HG03432 (cell line): ENCODE measurements around the gene CLIC6.
A peak's percentile ranks its signal among the peaks of the same experiment; 100 is the strongest.

Experiments used
- ATAC-seq: cut with Tn5 transposase; IDR thresholded peaks from one replicate; pipeline ENCODE4 v1.9.1; 2021; ENCODE audit warnings: mild to moderate bottlenecking, moderate library complexity; ENCODE audit not compliant: unreplicated experiment

Gene CLIC6

DNA sequence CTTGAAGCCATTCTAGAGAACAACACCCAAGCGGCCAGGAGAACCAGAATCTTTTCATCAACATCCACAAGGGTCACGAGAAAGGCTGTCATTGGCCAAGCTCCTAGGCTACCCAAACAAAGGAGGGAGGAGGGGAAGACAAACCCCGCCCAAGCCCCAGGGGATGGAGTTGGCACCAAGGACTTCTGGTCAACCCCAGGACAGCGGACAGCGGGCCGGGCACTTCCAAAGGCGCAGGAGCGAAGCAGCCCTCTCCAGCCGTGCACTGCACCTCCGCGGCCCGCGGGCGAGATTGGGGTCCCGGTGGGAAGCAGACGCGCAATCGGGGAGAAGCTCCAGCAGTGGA, at the start of gene CLIC6:
Gene CLIC6, plus strand, starts transcription at position 192 of the 346 bp plus-strand sequence. CDS start 395 bp downstream, outside the sequence.
- ATAC-seq = no peak

DNA sequence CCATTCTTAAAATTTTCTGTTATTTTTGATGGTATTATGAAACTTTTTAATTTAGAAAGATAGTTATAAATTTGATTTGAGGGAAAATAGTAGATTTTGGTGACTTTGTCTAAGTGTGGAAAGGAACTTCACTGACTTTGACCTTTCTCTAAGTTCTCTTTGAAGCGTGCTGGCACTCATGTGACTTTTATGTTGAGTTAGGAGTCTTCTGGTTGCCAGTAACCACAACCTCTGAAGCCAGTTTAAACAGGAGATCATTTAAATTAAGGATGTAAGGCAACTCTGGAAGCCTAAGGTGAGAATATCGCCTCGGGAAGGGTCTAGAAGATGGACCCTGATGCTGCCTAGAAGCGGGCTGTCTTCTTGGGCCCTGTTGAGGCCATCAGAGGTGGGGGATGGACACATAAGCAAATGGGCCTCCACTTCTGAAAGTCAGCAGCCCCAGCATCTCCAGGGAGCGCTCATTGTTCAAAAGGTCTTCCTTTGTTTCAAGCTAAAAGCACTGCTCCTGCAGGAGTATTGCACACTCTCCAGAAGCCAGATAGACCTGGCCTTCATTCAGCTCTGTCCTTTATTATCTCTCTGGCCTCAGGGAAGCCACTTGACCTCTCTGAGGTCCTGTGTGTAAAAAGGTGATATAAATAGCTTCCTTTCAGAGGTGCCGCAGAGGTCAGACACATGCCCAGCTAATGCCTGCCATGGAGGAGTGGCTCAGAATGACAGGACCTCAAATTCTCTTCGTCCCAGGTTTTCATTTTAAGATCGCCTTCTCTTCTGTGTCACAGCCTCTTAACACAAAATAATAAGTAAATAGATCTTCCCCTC, 48.7 kb upstream of the CLIC6 start:
- no peak for ATAC-seq

DNA sequence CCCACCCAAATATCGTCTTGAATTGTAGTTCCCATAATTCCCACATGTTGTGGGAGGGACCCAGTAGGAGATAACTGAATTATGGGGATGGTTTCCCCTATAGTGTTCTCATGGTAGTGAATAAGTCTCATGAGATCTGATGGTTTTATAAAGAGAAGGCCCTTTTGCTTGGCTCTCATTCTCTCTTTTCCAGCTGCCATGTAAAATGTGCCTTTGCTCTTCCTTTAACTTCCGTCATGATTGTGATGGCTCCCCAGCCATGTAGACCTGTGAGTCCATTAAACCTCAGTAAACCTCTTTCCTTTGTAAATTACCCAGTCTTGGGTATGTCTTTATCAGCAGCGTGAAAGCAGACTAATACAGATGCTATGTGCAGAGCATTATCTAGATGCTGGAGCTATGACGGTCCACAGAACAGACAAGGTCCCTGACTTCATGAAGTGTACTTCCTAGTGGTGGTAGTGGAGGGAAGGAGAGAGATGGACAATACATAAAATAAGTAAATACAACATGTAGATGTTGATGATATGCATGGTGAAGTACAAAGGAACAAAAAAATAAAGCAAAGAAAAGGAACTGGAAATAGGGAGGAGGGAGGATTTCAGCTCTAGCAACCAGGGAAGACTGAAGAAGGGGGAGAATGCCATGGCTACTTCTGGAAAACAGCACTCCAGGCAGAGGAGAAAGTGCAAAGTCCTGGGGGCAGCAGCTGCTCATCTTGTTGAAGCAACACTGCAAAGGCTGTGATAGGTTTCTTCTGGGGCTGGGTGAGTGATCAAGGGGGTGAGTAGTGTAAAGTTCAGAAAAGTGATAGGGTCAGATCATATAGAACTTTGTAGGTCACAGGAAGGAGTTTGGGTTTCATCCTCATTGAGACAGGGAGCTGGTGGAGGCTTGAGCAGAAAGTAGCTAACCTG, 47.1 kb upstream of the CLIC6 start:
- ATAC-seq = no peak

DNA sequence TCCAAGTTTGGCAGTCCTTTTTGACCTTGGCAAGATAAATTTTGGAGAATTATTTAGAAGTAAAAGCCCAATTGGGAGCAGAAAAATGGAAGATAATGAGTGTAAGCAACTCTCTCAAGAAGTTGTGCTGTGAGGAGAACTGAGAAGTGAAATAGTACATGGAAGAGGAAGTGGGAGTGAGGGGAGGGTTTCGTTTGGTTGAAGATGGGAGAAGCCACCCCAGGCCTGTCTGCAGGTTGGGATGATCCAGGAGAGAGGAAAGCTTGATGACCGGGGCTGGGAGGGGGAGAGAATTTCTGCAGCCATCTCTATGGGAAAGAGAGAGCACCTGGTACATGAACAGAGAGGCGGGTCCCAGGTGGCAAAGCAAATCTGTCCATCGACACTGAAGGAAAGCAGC, 45.3 kb upstream of the CLIC6 start:
- ATAC-seq = no peak

DNA sequence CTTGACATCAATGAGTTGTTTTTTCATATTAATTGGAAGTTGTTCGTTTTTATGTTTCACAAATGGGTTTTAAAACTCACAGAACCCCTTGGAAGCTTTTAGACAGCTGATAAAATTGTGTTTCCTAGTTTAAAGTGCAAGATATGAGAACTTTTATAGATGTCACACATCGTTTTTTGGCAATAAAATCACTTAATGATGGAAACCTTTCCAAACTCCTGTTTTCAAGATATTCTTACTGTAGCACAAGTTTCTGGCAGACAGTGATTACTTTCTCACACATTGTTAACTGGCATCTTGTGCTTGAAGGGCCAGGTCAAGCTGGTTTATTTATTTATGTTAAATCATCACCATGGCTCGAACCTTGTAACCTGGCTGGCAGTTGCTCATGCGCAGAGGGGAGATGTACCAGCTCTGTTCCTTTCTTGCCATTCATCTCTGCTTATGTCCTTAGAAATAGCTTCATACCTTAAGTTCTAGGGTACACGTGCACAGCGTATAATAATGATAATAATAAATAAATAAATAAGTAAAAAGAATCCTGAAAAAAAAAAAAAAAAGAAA, 43.7 kb upstream of the CLIC6 start:
- ATAC-seq = no peak

DNA sequence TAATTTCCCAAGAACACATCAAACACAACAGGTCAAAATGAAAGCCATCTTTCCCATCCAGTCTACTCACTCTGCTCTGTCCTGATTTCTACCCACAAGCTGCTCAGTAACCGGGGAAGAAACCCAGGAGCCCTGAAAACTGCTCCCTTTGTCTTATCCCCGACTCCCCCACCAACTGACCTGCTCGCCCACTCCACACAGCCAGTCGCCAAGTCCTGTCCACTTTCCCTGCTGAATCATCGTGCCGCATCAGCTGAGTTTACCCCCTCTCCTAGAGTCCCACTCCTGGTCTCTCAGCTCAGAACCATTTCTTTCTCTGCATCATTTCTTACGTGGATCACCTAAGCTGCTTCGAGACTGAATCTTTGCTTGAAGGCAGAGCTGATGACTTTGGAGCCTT, 42.7 kb upstream of the CLIC6 start:
- ATAC-seq = no peak

DNA sequence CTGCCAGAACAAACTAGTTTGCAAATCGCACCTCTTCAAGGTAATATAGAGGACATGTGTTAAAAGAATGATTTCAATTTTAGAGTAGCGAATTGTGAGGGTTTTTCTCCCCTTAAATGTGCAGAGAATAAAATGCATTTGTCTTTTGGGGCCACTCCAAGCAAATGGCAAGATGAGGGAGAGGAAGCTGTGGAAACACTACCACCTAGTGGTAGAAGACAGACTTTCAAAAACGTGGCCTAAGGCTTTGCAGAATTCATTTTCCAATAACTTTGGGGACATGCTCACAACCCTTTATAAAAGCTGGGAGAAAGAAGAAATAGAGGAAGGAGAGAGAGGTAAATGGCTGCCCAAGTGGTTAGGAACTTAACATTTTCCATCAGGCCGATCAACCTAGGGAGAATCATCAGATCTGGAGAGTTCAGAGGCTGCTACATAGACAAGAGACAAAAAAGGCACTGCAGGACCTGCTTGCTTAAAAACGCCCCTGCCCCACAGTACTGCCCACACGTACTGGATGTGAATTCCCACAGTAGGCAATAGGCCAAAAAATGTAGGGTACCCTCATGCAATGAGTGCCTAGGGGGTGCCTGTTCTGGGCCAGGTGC, 38.2 kb upstream of the CLIC6 start:
- peak; percentile 45 for ATAC-seq

DNA sequence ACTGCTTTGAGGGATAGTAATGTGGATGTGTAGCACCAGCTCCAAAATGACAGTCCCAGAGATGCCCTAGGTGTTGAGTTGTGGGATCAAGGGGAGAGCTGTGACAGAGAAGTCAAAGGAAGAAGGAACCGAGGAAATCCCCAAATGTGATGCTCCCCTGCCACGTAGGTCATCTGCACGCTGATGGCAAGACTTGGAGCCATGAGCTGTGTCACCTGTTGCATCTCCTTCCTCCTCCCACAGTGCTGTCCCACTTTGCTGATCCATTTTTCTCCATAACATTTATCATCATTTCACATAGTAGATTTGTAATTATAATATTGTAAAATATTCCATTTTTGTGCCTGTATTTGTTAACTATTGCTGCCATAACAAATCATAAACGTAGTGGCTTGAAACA, 36.3 kb upstream of the CLIC6 start:
- ATAC-seq = no peak

DNA sequence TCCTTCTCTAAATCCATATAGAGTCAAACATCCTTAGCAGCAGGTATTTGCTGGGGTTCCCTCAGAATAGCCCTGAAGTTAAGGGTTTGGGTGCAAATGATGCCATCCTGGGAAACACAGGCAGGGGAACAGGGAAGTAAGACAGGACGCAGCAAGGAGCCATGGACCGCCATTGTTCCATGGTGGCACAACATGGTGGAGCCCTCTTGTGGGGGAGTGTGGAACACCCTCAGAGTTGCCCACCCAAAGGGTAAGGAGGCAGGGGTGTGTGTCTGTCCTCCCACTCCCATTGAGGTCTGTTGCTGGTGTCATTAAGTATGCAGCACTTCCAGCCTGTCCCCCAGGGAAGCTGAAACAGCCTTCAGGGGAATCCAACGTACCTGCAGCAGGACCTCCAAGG, 33.5 kb upstream of the CLIC6 start:
- ATAC-seq = no peak

DNA sequence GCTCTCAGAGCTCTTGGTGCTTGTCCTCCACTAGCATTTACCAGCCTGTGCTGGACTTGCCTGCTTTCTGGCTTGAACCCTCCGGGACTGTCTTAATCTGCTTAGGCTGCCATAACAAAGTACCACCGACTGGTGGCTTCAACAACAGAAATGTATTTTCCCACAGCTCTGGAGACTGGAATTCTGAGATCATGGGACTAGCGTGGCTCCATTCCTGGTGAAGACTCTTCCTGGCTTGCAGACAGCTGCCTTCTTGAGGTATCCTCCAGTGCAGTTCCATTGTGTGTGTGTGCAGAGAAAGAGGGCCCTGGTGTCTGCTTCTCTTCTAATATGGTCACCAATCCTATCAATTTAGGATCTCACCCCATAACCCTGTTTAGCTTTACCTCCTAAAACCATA, 31.8 kb upstream of the CLIC6 start:
- ATAC-seq = no peak

DNA sequence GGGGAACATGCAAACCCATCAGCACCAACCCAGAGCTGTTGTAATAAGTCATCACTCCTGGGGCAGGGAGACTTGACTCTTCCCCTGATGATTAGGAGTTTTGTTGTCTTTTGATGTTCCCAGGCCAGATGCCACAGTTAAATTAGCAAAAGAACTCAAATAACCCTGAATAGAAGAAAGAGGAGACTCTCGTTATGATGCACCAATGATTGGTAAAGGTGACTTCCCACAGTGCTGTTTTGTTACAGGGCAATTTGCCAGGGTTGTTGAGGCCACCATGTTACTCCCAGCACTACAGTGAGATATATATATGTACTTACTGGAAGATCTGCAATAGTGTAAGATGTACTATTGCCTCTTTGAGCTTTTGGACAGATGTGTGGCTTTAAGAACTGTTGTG, 29.5 kb upstream of the CLIC6 start:
- no peak for ATAC-seq

DNA sequence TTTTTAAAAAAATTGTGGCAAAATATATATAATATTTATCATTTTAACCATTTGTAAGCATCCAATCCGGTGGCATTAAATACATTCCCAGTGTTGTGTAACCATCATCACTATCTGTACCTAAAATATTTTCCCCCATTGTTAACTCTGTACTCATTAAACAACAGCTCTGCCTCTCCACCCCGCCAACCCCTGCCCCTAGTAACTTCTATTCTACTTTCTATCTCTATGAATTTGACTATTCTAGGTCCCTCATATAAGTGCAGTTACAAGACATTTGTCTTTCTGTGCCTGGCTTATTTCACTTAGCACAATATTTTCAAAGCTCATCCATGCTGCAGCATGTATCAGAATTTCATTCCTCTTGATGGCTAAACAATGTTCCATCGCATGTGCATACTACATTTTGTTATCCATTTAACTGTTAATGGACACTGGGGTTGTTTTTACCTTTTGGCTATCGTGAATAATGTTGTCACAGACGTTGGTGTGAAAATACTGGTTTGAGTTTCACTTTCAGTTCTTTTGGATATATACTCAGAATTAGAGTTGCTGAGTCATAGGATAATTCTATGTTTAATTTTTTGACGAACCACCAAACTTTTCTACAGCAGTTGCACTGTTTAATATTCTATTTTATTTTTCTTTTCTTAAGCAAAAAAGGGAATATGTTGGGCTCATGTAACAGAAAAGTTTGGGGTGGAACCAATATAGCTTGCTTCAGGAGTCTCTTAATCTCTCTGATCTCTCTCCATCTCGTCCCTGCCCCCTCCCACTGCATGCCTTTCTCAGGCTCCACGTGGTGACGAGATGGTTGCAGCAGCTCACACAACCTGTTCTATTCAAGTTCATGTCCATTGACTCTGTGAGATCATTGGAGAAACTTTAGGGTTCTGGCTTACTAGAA, 28.7 kb upstream of the CLIC6 start:
- ATAC-seq = peak; percentile 47

DNA sequence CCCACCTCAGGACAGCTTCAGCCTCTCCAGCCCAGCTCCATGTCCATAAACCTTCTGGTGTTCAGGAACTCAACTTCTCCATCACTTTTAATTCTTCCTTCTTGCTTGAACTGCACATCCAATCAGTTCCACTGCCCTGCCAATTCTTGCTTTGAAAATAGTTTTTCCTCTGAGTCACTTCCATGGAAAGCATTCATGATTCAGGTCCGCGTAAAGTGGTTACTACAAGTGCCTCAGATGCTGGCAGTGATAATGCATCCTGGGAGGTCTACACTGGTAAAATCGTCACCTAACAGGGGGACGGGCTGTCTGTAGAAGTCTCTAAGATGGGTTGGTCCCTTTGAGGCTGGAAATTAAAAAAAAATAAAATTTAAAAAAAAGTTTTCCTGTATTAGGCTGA, 27.9 kb upstream of the CLIC6 start:
- ATAC-seq = no peak

DNA sequence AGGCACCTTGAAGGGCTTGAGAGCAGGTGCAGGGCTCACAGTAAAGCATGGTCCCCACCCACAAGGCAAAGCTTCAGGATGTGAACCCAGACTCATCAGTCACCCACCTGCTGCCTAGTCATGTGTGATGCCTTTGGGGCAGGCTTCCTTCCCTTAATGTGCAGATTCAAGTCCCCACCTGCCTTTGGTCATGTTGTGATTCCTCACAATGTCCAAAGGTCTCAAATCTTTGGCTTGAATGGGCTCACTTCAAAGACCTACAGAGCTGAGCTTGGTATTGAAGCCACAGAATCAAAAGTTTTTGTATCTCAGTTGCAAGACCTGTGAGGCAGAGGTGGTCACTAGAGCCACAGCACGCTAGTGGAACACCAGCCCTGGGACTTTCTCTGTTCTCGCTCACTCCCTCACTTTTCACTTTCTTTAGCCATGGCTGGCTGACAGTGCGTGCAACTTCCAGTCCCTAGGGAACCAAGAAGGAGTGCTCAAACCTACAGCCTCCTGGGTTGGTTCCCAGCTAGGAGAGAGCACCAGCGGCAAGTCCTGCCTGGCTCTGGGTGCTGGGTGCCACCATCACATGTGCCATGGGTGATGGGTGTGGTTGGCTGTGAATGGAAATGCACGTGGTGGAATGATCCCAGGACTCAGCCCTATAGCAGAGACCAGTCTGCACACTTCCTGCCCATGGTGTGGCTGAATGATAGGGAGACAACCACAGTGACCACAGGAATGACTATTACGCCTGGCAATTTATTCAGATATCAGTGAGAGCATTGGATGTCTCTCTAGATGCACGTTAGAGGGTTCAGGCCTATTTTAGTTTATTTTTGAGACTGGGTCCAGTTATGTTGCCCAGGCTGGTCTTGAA, 26.4 kb upstream of the CLIC6 start:
- ATAC-seq = peak; percentile 63

DNA sequence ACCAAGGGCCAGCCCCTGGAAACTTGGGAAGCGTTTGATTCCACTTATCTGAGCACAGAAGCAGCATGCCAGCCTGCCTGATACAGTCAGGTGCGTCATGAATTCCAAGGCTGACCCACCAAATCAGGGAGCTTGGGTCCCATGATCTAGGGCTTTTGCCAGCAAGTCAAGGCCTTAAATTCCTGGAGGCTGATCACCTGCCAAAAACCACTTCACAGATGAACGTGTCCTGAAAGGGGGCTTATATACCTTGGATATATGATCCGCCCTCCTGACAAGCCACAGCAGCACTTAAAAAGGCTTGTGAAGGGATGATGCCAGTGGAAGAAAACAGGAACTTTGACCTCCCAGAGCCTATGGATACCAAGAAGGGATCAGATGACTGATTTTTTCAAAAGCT, 24.0 kb upstream of the CLIC6 start:
- no peak for ATAC-seq

DNA sequence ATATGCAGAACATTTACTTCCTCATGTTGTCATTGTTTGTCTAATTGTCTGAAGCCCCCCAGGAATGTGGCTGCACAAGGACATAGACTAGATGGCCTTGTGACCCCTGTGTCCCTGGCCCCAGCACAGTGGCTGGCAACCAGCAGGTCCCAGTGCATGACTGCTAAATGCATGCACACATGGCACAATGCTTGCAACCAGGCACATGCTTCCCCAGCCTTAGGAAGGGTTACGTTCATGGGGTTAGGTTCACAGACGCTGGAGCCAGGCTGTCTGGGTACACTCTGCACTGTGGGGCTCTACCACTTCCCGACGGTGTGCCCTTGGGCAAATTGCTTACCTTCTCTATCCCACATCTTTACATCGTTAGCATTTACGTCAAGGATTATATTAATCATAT, 21.2 kb upstream of the CLIC6 start:
- ATAC-seq = no peak

DNA sequence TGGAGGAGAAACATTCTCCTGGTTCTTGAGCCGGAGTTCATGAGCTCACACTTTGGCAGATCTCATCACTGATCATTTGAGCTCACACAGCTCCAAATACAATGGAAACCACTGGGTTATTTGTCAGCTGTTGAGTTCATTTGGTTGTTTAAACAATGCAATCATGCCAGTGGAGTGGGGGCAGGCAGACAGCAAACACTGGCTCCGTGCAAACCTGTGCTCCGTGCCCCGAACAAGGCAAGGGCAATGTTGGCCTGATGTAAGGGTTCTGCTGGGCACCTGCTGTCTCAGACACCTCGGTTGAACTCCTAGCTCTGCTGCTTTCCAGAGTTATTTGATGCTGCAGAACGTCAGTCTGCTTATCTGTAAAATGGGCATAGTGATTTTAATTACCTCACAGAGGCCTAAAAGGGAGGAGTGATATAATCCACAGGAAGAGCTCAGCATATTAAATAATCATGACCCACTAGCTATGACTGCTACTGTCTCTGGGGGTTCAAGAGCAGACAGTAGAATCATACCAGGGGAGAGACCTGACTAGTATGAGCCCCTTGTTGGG, 20.0 kb upstream of the CLIC6 start:
- ATAC-seq = no peak

DNA sequence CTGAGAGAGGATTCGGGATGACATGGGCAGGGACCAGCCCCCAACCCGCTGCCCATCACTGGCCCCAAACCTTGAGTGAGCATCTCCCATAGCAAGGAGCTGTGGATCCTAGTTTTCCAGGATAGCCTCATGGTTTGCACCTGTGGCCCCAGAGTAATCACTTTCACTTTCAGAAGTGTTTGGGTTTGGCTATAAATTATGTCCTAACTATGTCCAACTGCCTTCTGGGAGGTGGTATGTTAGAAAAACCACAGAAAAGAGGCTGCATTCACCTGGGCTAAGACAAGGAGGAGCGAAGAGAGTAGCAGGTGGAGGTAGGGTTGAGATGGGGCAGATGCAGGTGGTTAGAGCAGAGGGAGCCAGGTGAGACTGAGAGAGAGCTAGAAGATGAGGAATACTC, 19.4 kb upstream of the CLIC6 start:
- no peak for ATAC-seq

DNA sequence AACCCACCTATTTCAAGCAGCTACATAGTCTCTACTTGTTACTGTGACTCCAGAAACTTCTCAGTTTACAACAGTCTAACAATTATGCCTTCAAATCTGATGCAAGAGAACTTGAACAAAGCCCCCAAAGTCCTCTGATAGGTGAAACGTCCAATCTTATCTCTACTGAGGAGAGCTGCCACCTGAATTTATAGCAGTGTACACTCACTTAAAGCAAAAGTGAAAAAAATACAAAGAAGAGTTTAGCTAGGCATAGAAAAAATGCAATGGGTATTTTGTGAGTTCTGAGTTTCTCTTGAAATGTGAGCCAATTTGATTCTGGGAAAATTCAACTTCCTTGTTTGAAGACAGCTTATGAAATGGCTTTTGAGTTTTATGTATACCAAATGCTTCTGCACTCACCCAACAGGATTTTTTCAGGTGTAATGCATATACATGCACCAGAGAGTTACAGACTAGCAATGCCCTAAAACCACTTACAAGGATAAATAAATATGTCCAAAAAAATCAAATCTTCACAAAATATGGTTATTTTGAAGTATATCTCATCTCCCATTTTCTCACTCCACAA, 17.8 kb upstream of the CLIC6 start:
- no peak for ATAC-seq
